Measurements from ENCODE around the gene KIAA1755.

DNA sequence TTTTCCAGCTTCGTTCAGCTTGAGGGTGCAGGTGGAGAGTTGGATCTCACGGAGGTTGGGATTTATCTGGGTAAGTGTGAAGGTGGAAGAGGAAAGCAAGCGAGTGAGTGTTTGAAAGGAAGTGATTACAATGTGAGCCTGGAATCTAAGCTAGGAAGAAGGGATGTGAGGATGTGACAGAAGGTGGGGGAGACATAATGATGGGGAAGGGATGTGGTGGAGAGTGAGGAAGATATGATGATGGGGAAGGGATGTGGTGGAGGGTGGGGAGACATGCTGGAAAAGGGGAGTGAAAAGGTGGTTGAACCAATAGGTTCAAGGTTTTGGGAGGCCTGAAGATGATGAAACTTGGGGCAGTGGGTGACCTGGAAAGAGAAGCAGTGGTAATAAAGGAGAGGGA, 23.2 kb downstream of the KIAA1755 start:
- TF ChIP-seq EP300 (IDR thresholded peaks at IDR 0.05) (no peak), POLR2A (IDR thresholded peaks at IDR 0.05) (no peak), POLR2AphosphoS5 (IDR thresholded peaks at IDR 0.05) (no peak)
- TF ChIP-seq, protein P1, sequence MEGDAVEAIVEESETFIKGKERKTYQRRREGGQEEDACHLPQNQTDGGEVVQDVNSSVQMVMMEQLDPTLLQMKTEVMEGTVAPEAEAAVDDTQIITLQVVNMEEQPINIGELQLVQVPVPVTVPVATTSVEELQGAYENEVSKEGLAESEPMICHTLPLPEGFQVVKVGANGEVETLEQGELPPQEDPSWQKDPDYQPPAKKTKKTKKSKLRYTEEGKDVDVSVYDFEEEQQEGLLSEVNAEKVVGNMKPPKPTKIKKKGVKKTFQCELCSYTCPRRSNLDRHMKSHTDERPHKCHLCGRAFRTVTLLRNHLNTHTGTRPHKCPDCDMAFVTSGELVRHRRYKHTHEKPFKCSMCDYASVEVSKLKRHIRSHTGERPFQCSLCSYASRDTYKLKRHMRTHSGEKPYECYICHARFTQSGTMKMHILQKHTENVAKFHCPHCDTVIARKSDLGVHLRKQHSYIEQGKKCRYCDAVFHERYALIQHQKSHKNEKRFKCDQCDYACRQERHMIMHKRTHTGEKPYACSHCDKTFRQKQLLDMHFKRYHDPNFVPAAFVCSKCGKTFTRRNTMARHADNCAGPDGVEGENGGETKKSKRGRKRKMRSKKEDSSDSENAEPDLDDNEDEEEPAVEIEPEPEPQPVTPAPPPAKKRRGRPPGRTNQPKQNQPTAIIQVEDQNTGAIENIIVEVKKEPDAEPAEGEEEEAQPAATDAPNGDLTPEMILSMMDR (IDR thresholded peaks at IDR 0.05), result no peak
